GM23248 (cell line): ENCODE data around the gene PIGT. TPM values are rescaled to one million over a fixed set of nuclear protein-coding genes. Genes with fewer than 3 reads are reported as not detected.

Source experiments
- DNase-seq: peaks from one replicate; pipeline ENCODE4 v3.0.0-alpha.2; 2015
- H2AFZ ChIP-seq: fragments of 200-600 bp; sonication (generic); 2 replicates; pipeline ENCODE4 v1.6.1; 2016; ENCODE audit warnings: antibody characterized with exemption
- H3F3A ChIP-seq: fragments of 200-600 bp; sonication (generic); 2 replicates; pipeline ENCODE4 v1.6.1; 2016; ENCODE audit warnings: mild to moderate bottlenecking, antibody characterized with exemption, mixed run types; ENCODE audit not compliant: insufficient read depth
- H3K27ac ChIP-seq: fragments of 200-600 bp; sonication (generic); 2 replicates; pipeline ENCODE4 v1.5.1; 2016; ENCODE audit warnings: mild to moderate bottlenecking
- H3K27me3 ChIP-seq: fragments of 200-600 bp; sonication (generic); replicated peaks from 2 replicates; pipeline ENCODE4 v1.6.1; 2016; ENCODE audit warnings: mild to moderate bottlenecking; ENCODE audit not compliant: insufficient read depth
- H3K36me3 ChIP-seq: fragments of 200-600 bp; sonication (generic); 2 replicates; pipeline ENCODE4 v1.6.1; 2016; ENCODE audit warnings: low read depth, mild to moderate bottlenecking
- H3K4me1 ChIP-seq: fragments of 200-600 bp; sonication (generic); 2 replicates; pipeline ENCODE4 v1.6.1; 2016; ENCODE audit warnings: mild to moderate bottlenecking; ENCODE audit not compliant: insufficient read depth
- H3K4me2 ChIP-seq: fragments of 200-600 bp; sonication (generic); one replicate; pipeline ENCODE4 v1.6.1; 2016; ENCODE audit warnings: mild to moderate bottlenecking; ENCODE audit not compliant: unreplicated experiment
- H3K4me3 ChIP-seq: fragments of 200-600 bp; sonication (generic); 2 replicates; pipeline ENCODE4 v1.5.1; 2016; ENCODE audit warnings: mild to moderate bottlenecking
- H3K79me2 ChIP-seq: fragments of 200-600 bp; sonication (generic); 2 replicates; pipeline ENCODE4 v1.6.1; 2016; ENCODE audit warnings: mild to moderate bottlenecking; ENCODE audit not compliant: insufficient read depth
- H3K9ac ChIP-seq: fragments of 200-600 bp; sonication (generic); 2 replicates; pipeline ENCODE4 v1.6.1; 2016; ENCODE audit warnings: mild to moderate bottlenecking
- H3K9me2 ChIP-seq: fragments of 200-600 bp; sonication (generic); 2 replicates; pipeline ENCODE4 v1.6.1; 2016; ENCODE audit warnings: mixed run types, mild to moderate bottlenecking, moderate library complexity; ENCODE audit not compliant: insufficient read depth
- H3K9me3 ChIP-seq: fragments of 200-600 bp; sonication (generic); one replicate; pipeline ENCODE4 v1.6.1; 2017; ENCODE audit warnings: low read depth
- H4K20me1 ChIP-seq: fragments of 200-600 bp; sonication (generic); 2 replicates; pipeline ENCODE4 v1.6.0; 2016; ENCODE audit not compliant: insufficient read depth
- EZH2 ChIP-seq: fragments of 200-600 bp; sonication (generic); IDR thresholded peaks from 2 replicates; pipeline ENCODE4 v1.6.1; 2018; ENCODE audit warnings: antibody characterized with exemption, mild to moderate bottlenecking; ENCODE audit not compliant: insufficient read depth, poor library complexity, severe bottlenecking
- EZH2phosphoT487 ChIP-seq: fragments of 200-600 bp; sonication (generic); IDR thresholded peaks from 2 replicates; pipeline ENCODE4 v1.6.1; 2018; ENCODE audit warnings: antibody characterized with exemption, moderate library complexity, mild to moderate bottlenecking, low read depth; ENCODE audit not compliant: insufficient read depth
- WGBS, 2 experiments: methylation state at CpG; one replicate each; pipeline ENCODE4 v1.1.6; 2015 to 2017; ENCODE audit warnings: low lambda C conversion rate in 2 of 2, low coverage in 1 of 2; ENCODE audit errors: missing lambda C conversion rate in 2 of 2; 5-methylcytosine and 5-hydroxymethylcytosine counted together
- in situ Hi-C: fragments of 300-500 bp; cut with MboI; formaldehyde crosslinking; loops from 2 replicates; pipeline ENCODE4 v1.15.0; 2020
- polyA plus RNA-seq: library from polyadenylated mRNA; unstranded; fragments of >200 nt; fragmentation: Nextera tagmentation; extraction: Ambion mirVana; gene quantifications from 2 replicates; pipeline ENCODE4 v1.2.1, GENCODE V29; 2016
- total RNA-seq: library from RNA; depleted of rRNA; stranded (reverse); fragments of >200 nt; shearing (Covaris generic); gene quantifications from 2 replicates; pipeline ENCODE4 v1.2.3, GENCODE V29; 2014

Gene PIGT
- total and polyA plus RNA-seq, 2 experiments from 2014 or later: 138 to 190 TPM

DNA sequence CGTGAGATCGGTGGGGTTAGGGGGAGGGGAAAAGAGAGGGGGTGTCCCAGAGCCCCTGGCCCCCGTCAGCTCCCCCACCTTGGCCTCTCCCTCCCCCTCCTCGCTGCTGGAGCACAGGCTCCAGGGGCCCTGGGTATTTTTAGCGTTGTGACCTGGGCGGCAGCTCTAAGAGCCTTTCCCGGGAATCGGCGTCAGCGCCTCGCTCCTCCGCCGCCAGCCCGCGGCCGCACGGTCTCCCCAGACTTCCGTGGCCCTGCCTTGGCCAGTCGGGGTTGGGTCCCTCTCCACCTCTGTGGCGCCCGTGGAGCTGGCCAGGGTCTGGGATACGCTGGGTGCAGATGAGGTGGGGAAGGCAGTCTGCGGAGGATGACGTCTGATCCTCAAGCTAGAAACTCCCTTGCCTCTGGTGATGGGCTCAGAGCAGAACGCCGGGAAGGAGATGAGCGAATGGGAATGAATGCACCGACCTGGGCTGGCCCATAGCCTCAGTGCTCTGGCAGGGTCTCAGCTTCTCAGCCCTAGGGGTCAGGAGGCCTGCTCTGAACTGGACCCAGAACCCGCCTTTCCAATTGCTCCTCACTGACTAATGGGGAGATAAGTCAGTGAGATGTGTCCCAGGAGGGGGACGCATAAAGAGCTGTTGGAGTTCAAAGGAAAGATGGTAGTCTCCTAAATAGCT is 8.7 kb upstream of the PIGT start:
- Histone ChIP-seq H3K4me2 (peak overlapping the region; percentile 80), H3K4me1 (0 out of 2 replicates have a peak, but pooled peaks cover 7% of the 10 kb centered on the region), H3K9ac (peak overlapping the region; percentile 88), H3K9me3 (no peaks in the 10 kb centered on the region), H3K27ac (peak overlapping the region; percentile 55), H3F3A (peaks cover 3% of the 10 kb centered on the region; the same call in 1 of the 2 replicates), H3K79me2 (no peaks in the 10 kb centered on the region), H4K20me1 (no peaks in the 10 kb centered on the region), H2AFZ (peak overlapping the region; percentile 71), H3K36me3 (no peaks in the 10 kb centered on the region), H3K9me2 (no peaks in the 10 kb centered on the region), H3K27me3 (no peaks in the 10 kb centered on the region), H3K4me3 (peak overlapping the region; percentile 76)
- DNase-seq: peak; percentile 74
- WGBS, 2 experiments: 11 to 21% methylated on average over 24 to 30 of the region's 30 CpGs
- TF ChIP-seq EZH2phosphoT487: no peak
- in situ Hi-C loops: no loop called here

DNA sequence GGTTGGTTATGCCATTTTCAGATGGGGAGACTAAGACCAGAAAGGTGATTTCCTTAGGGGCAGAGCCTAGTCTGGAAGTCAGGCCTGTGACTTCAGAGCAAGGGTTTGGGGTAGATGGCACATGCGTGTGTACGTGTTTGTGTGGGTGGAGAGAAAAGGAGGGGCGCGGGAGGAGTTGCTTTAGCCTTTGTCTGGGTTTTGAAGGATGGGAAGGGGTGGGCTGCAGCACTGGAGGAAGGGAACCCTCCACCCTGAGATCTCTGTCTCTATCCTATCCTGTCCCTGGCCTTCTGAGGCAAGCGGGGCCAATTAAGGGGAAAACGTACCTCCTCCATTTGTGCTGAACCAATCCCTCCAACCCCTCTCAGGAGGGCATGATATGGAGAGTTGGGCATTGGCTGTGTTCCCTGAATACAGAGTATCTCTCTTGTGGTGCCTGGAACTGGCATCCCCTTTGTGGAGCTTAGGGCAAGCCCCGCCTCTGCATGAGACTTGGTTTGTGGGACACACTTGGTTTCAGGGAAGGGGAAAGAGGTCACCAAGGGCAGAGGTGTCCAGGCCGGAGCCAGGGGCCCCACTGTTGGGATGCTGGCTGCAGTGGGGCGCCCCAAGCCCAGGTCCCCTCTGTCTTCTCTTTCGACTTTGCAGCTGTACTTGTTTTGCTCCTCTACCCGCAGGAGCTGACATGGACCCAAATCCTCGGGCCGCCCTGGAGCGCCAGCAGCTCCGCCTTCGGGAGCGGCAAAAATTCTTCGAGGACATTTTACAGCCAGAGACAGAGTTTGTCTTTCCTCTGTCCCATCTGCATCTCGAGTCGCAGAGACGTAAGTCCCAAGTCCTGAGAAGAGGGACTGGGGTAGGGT is 7.9 kb upstream of the PIGT start, which contains the start of gene DBNDD2:
Gene DBNDD2 (plus strand): TSS at position 507 of the 863 bp plus-strand sequence. CDS start 179 bp downstream, at position 686.
- H3K9me3 ChIP-seq: no peaks in the 10 kb centered on the region
- H2AFZ ChIP-seq: peak within 1 kb of the TSS; percentile 71
- H3K9me2 ChIP-seq: no peaks in the 10 kb centered on the region
- 87 to 88% methylated on average over 21 of the region's 21 CpGs for WGBS, 2 experiments
- peak within 1 kb of the TSS; percentile 80 for H3K4me2 ChIP-seq
- peak within 1 kb of the TSS; percentile 88 for H3K9ac ChIP-seq
- H4K20me1 ChIP-seq: no peaks in the 10 kb centered on the region
- H3K4me3 ChIP-seq: peak within 1 kb of the TSS; percentile 76
- H3K27ac ChIP-seq: peak within 1 kb of the TSS; percentile 55
- no peaks in the 10 kb centered on the region for H3K36me3 ChIP-seq
- 0 out of 2 replicates have a peak, but pooled peaks cover 7% of the 10 kb centered on the region for H3K4me1 ChIP-seq
- no peaks in the 10 kb centered on the region for H3K27me3 ChIP-seq
- in situ Hi-C loops: no loop called here
- peaks cover 3% of the 10 kb centered on the region; the same call in 1 of the 2 replicates for H3F3A ChIP-seq
- no peak for DNase-seq
- no peak for TF ChIP-seq EZH2phosphoT487
- TF ChIP-seq EZH2: no peak
- H3K79me2 ChIP-seq: no peaks in the 10 kb centered on the region

DNA sequence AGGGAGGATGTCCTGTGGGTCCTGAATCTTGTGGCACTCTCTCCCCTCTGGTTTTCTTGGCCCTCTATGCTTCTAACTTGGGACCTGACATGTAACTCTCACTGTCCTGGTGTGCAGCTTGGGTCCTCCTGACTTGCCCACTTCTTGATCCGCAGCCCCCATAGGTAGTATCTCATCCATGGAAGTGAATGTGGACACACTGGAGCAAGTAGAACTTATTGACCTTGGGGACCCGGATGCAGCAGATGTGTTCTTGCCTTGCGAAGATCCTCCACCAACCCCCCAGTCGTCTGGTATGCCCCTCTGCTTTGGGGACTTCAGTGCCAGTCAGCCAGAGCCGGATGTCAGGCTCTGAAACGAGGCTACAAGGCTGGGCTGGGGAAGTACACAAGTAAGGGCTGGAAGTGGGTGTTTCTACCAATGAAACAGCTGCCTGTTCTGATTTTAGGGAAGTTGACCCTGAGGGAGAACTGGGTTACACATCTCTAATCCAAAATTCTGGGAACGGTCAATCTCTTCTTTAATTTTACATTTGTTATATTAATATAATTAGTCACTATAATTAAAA is 7.2 kb upstream of the PIGT start:
- H3K4me3 ChIP-seq: no peak overlapping the region
- H3K27me3 ChIP-seq: no peaks in the 10 kb centered on the region
- H3K27ac ChIP-seq: no peak overlapping the region
- no peak overlapping the region for H3K4me2 ChIP-seq
- in situ Hi-C loops: no loop called here
- no peaks in the 10 kb centered on the region for H3K9me3 ChIP-seq
- no peaks in the 10 kb centered on the region for H3K36me3 ChIP-seq
- no peaks in the 10 kb centered on the region for H3F3A ChIP-seq
- DNase-seq: no peak
- H3K9me2 ChIP-seq: no peaks in the 10 kb centered on the region
- TF ChIP-seq EZH2 (no peak), EZH2phosphoT487 (no peak)
- H3K4me1 ChIP-seq: 0 out of 2 replicates have a peak, but pooled peaks cover 7% of the 10 kb centered on the region
- no peak overlapping the region for H2AFZ ChIP-seq
- WGBS, 2 experiments: 85 to 89% methylated on average over 7 of the region's 7 CpGs
- no peak overlapping the region for H3K9ac ChIP-seq
- H3K79me2 ChIP-seq: no peaks in the 10 kb centered on the region
- no peaks in the 10 kb centered on the region for H4K20me1 ChIP-seq

DNA sequence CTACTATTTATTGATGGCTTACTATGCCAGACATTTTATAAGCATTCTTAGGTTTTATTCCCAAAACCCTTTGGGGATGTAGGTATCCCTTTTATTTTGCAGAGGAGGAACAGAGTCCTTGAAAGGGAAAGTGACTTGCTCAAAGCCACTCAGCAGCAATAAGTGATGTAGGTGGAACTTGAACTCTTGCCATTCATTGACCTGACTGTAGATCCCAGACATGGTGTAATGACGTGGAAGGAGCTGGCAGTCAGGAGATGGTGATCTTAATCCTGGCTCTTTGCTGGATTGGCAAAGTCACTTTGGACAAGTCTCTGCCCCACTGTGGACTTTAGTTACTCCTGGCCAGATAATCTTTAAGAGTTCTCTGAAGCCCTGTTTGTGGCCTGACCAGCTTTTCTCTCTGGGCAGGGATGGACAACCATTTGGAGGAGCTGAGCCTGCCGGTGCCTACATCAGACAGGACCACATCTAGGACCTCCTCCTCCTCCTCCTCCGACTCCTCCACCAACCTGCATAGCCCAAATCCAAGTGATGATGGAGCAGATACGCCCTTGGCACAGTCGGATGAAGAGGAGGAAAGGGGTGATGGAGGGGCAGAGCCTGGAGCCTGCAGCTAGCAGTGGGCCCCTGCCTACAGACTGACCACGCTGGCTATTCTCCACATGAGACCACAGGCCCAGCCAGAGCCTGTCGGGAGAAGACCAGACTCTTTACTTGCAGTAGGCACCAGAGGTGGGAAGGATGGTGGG is 6.2 kb upstream of the PIGT start:
- Histone ChIP-seq H3K9me2 (no peaks in the 10 kb centered on the region), H3F3A (no peaks in the 10 kb centered on the region), H3K36me3 (no peaks in the 10 kb centered on the region), H3K9ac (no peak overlapping the region), H3K27ac (no peak overlapping the region), H3K27me3 (no peaks in the 10 kb centered on the region), H3K4me2 (no peak overlapping the region), H2AFZ (no peak overlapping the region), H3K4me3 (no peak overlapping the region), H3K4me1 (0 out of 2 replicates have a peak, but pooled peaks cover 7% of the 10 kb centered on the region), H4K20me1 (no peaks in the 10 kb centered on the region), H3K79me2 (no peaks in the 10 kb centered on the region), H3K9me3 (no peaks in the 10 kb centered on the region)
- TF ChIP-seq EZH2phosphoT487 (no peak), EZH2 (no peak)
- no peak for DNase-seq
- 92 to 97% methylated on average over 7 of the region's 7 CpGs for WGBS, 2 experiments
- in situ Hi-C loops: no loop called here
